Measurements from ENCODE around the gene OR2S2. TPM values are rescaled to one million over a fixed set of nuclear protein-coding genes. Genes with fewer than 3 reads are reported as not detected.
A peak's percentile ranks its signal among the peaks of the same experiment; 100 is the strongest.
"Not testable (repeated sequence)": the region's sequence is repeated elsewhere in the genome, so short reads cannot be mapped to it uniquely, and the experiment has no call there.

The OR2S2 gene
- total RNA-seq, 1 donor from 2014 or later, result not detected

- no peak for TF ChIP-seq CTCF (IDR thresholded peaks at IDR 0.05; ENCODE audit: borderline replicate concordance)
- DNase-seq, result peak; percentile 22
- H3K27me3 ChIP-seq (ENCODE audit: low read depth), result no peaks in the 10 kb centered on the region
- intact Hi-C loops (cut with micrococcal nuclease), result no loop called here
- H3K36me3 ChIP-seq, result no peaks in the 10 kb centered on the region
- no peak overlapping the region for H3K4me3 ChIP-seq
- H3K9me3 ChIP-seq (replicated peaks), result peaks cover 15% of the 10 kb centered on the region
- H3K27ac ChIP-seq (replicated peaks), result peak overlapping the region; percentile 29
- peaks cover 12% of the 10 kb centered on the region for H3K4me1 ChIP-seq
These were observed 38.5 kb upstream of the OR2S2 start for GRCh38 chr9:35996358-35996970.

GRCh38 chr9:35994959-35995358 lies 37.0 kb upstream of the OR2S2 start:
- peaks cover 12% of the 10 kb centered on the region for H3K4me1 ChIP-seq
- H3K27me3 ChIP-seq (ENCODE audit: low read depth), result no peaks in the 10 kb centered on the region
- no peak overlapping the region for H3K4me3 ChIP-seq
- H3K9me3 ChIP-seq (replicated peaks), result peaks cover 15% of the 10 kb centered on the region
- no peak for DNase-seq
- no peak overlapping the region for H3K27ac ChIP-seq (replicated peaks)
- intact Hi-C loops (cut with micrococcal nuclease), result no loop called here
- no peaks in the 10 kb centered on the region for H3K36me3 ChIP-seq
- TF ChIP-seq CTCF (IDR thresholded peaks at IDR 0.05; ENCODE audit: borderline replicate concordance), result no peak

GRCh38 chr9:35993976-35994720 lies 36.2 kb upstream of the OR2S2 start:
- intact Hi-C loops (cut with micrococcal nuclease), result no loop called here
- H3K27ac ChIP-seq (replicated peaks), result no peak overlapping the region
- H3K27me3 ChIP-seq (ENCODE audit: low read depth), result no peaks in the 10 kb centered on the region
- DNase-seq, result no peak
- H3K4me1 ChIP-seq, result peaks cover 12% of the 10 kb centered on the region
- no peaks in the 10 kb centered on the region for H3K36me3 ChIP-seq
- no peak for TF ChIP-seq CTCF (IDR thresholded peaks at IDR 0.05; ENCODE audit: borderline replicate concordance)
- H3K4me3 ChIP-seq, result no peak overlapping the region
- H3K9me3 ChIP-seq (replicated peaks), result peaks cover 15% of the 10 kb centered on the region

- H3K27me3 ChIP-seq (ENCODE audit: low read depth); H3K36me3 ChIP-seq; intact Hi-C loops (cut with micrococcal nuclease); H3K9me3 ChIP-seq (replicated peaks); H3K27ac ChIP-seq (replicated peaks); H3K4me3 ChIP-seq; DNase-seq: not testable (repeated sequence)
- H3K4me1 ChIP-seq, result peaks cover 12% of the 10 kb centered on the region
These were observed 35.2 kb upstream of the OR2S2 start for GRCh38 chr9:35993136-35993535.

GRCh38 chr9:35990155-35990554 lies 32.2 kb upstream of the OR2S2 start:
- Histone ChIP-seq H3K27ac (replicated peaks) (no peak overlapping the region), H3K36me3 (no peaks in the 10 kb centered on the region), H3K4me1 (no peaks in the 10 kb centered on the region), H3K9me3 (replicated peaks) (no peaks in the 10 kb centered on the region), H3K27me3 (ENCODE audit: low read depth) (no peaks in the 10 kb centered on the region), H3K4me3 (no peak overlapping the region)
- no peak for DNase-seq
- TF ChIP-seq CTCF (IDR thresholded peaks at IDR 0.05; ENCODE audit: borderline replicate concordance), result no peak
- intact Hi-C loops (cut with micrococcal nuclease), result no loop called here

GRCh38 chr9:35984021-35984420 lies 26.1 kb upstream of the OR2S2 start:
- no peak overlapping the region for H3K4me3 ChIP-seq
- no peak overlapping the region for H3K27ac ChIP-seq (replicated peaks)
- intact Hi-C loops (cut with micrococcal nuclease), result no loop called here
- H3K4me1 ChIP-seq, result no peaks in the 10 kb centered on the region
- no peaks in the 10 kb centered on the region for H3K36me3 ChIP-seq
- peaks cover 11% of the 10 kb centered on the region for H3K27me3 ChIP-seq (ENCODE audit: low read depth)
- no peak for DNase-seq
- no peak for TF ChIP-seq CTCF (IDR thresholded peaks at IDR 0.05; ENCODE audit: borderline replicate concordance)
- H3K9me3 ChIP-seq (replicated peaks), result no peaks in the 10 kb centered on the region

Data from left ventricle myocardium inferior (tissue), 1 donor.